ENCODE data around the gene CHST8. TPM values are rescaled to one million over a fixed set of nuclear protein-coding genes. Genes with fewer than 3 reads are reported as not detected.

Gene CHST8
- total RNA-seq, 1 experiment from 2014 or later: not detected

- no peaks in the 10 kb centered on the region for H3K4me1 ChIP-seq
- H3K27ac Mint-ChIP-seq (ENCODE audit: unreplicated experiment): no peak overlapping the region
- H3K9me3 Mint-ChIP-seq (ENCODE audit: unreplicated experiment): no peaks in the 10 kb centered on the region
- no peak overlapping the region for H3K4me3 Mint-ChIP-seq (ENCODE audit: unreplicated experiment)
- peaks cover 25% of the 10 kb centered on the region for H3K27me3 Mint-ChIP-seq (ENCODE audit: insufficient read depth, unreplicated experiment)
- ChIA-PET CTCF (no interaction called here), POLR2A (no interaction called here)
- TF ChIP-seq, protein P1, sequence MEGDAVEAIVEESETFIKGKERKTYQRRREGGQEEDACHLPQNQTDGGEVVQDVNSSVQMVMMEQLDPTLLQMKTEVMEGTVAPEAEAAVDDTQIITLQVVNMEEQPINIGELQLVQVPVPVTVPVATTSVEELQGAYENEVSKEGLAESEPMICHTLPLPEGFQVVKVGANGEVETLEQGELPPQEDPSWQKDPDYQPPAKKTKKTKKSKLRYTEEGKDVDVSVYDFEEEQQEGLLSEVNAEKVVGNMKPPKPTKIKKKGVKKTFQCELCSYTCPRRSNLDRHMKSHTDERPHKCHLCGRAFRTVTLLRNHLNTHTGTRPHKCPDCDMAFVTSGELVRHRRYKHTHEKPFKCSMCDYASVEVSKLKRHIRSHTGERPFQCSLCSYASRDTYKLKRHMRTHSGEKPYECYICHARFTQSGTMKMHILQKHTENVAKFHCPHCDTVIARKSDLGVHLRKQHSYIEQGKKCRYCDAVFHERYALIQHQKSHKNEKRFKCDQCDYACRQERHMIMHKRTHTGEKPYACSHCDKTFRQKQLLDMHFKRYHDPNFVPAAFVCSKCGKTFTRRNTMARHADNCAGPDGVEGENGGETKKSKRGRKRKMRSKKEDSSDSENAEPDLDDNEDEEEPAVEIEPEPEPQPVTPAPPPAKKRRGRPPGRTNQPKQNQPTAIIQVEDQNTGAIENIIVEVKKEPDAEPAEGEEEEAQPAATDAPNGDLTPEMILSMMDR (IDR thresholded peaks at IDR 0.05; ENCODE audit: insufficient read depth in 1 of 2, low read depth in 1 of 2, low read length in 1 of 2, severe bottlenecking in 1 of 2, unreplicated experiment in 1 of 2): no peak
- intact Hi-C loops (cut with micrococcal nuclease; ENCODE audit: unreplicated experiment): no loop called here
- DNase-seq: no peak
- H3K9me3 ChIP-seq: no peaks in the 10 kb centered on the region
- no peaks in the 10 kb centered on the region for H3K36me3 Mint-ChIP-seq (ENCODE audit: insufficient read depth, unreplicated experiment)
- no peak overlapping the region for H3K4me3 ChIP-seq (ENCODE audit: low read depth, low read length)
- no TSS peak for BruUV-seq (replicated peaks)
- no peaks in the 10 kb centered on the region for H3K4me1 Mint-ChIP-seq (ENCODE audit: low read depth, unreplicated experiment)
- H3K27me3 ChIP-seq (replicated peaks; ENCODE audit: control insufficient read depth, insufficient read depth, low read length): no peaks in the 10 kb centered on the region
- no peaks in the 10 kb centered on the region for H3K36me3 ChIP-seq (ENCODE audit: control insufficient read depth, insufficient read depth, low read length)
These were observed 96.1 kb downstream of the CHST8 start for GRCh38 chr19:33717878-33718277.

GRCh38 chr19:33718651-33719254 is 97.0 kb downstream of the CHST8 start:
- Mint-ChIP-seq H3K27ac (ENCODE audit: unreplicated experiment) (no peak overlapping the region), H3K36me3 (ENCODE audit: insufficient read depth, unreplicated experiment) (no peaks in the 10 kb centered on the region), H3K9me3 (ENCODE audit: unreplicated experiment) (no peaks in the 10 kb centered on the region), H3K4me1 (ENCODE audit: low read depth, unreplicated experiment) (no peaks in the 10 kb centered on the region), H3K4me3 (ENCODE audit: unreplicated experiment) (no peak overlapping the region), H3K27me3 (ENCODE audit: insufficient read depth, unreplicated experiment) (peaks cover 25% of the 10 kb centered on the region)
- DNase-seq: no peak
- H3K27me3 ChIP-seq (replicated peaks; ENCODE audit: control insufficient read depth, insufficient read depth, low read length): no peaks in the 10 kb centered on the region
- POLR2A ChIA-PET: no interaction called here
- CTCF ChIA-PET: no interaction called here
- no TSS peak for BruUV-seq (replicated peaks)
- H3K4me3 ChIP-seq (ENCODE audit: low read depth, low read length): no peak overlapping the region
- no peaks in the 10 kb centered on the region for H3K36me3 ChIP-seq (ENCODE audit: control insufficient read depth, insufficient read depth, low read length)
- no peaks in the 10 kb centered on the region for H3K4me1 ChIP-seq
- H3K9me3 ChIP-seq: no peaks in the 10 kb centered on the region
- TF ChIP-seq, protein P1 (IDR thresholded peaks at IDR 0.05; ENCODE audit: insufficient read depth in 1 of 2, low read depth in 1 of 2, low read length in 1 of 2, severe bottlenecking in 1 of 2, unreplicated experiment in 1 of 2): no peak
- intact Hi-C loops (cut with micrococcal nuclease; ENCODE audit: unreplicated experiment): no loop called here

DNA sequence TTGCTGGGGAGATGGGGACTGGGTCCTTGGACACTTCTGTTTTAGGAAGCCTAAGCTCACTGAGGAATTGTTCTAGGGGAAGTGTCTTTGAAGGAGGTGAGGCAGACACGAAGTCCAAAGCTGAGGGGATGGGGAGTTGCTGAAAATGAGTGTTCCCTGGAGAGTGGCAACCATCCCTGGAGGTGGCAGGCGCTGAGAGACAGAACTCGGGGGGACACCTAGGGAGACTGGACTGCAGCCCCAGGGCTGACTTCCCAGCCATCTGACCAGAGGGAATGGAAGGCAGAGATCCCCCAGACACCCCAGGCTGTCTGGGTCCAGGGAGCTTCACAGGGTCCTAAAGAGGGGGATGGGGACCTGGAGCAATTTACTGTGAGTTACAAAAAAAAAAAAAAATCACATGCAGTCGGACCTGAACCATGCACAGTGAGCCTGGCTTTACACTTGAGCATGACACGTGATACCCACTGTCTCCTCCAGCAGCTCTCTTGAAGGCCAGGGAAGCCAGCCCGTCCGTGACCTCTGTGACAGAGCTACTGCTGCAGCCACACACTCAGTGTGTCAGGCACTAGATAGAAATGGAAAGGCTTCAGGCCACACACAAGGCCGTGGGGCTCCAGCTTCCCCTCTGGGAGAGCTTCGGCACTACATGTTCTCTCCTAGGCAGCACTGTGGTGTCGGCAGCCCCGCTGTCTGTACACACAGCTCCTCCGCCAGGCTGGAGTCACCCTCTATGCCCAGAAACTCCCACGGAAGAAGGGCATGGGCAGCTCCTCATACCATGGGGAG is 97.8 kb downstream of the CHST8 start:
- no peaks in the 10 kb centered on the region for H3K4me1 Mint-ChIP-seq (ENCODE audit: low read depth, unreplicated experiment)
- no peak overlapping the region for H3K4me3 Mint-ChIP-seq (ENCODE audit: unreplicated experiment)
- ChIA-PET POLR2A (no interaction called here), CTCF (interaction anchor here (0.5 to 0.6 kb wide), 2 partner anchors 35 to 289 kb away, joined by 3 read pairs; no protein-coding TSS in a partner anchor)
- Histone ChIP-seq H3K9me3 (no peaks in the 10 kb centered on the region), H3K27me3 (replicated peaks; ENCODE audit: control insufficient read depth, insufficient read depth, low read length) (no peaks in the 10 kb centered on the region), H3K4me3 (ENCODE audit: low read depth, low read length) (no peak overlapping the region), H3K36me3 (ENCODE audit: control insufficient read depth, insufficient read depth, low read length) (no peaks in the 10 kb centered on the region), H3K4me1 (no peaks in the 10 kb centered on the region)
- intact Hi-C loops (cut with micrococcal nuclease; ENCODE audit: unreplicated experiment): no loop called here
- no peak overlapping the region for H3K27ac Mint-ChIP-seq (ENCODE audit: unreplicated experiment)
- no peaks in the 10 kb centered on the region for H3K9me3 Mint-ChIP-seq (ENCODE audit: unreplicated experiment)
- peaks cover 25% of the 10 kb centered on the region for H3K27me3 Mint-ChIP-seq (ENCODE audit: insufficient read depth, unreplicated experiment)
- TF ChIP-seq, protein P1 (IDR thresholded peaks at IDR 0.05; ENCODE audit: insufficient read depth in 1 of 2, low read depth in 1 of 2, low read length in 1 of 2, severe bottlenecking in 1 of 2, unreplicated experiment in 1 of 2): no peak
- DNase-seq: no peak
- H3K36me3 Mint-ChIP-seq (ENCODE audit: insufficient read depth, unreplicated experiment): no peaks in the 10 kb centered on the region
- BruUV-seq (replicated peaks): no TSS peak

All from Caco-2 (cell line).